HG03064 (cell line): Measurements from ENCODE around the gene SCUBE1.

Experiments
- ATAC-seq: cut with Tn5 transposase; IDR thresholded peaks from one replicate; pipeline ENCODE4 v1.9.1; 2021; ENCODE audit warnings: low read depth; ENCODE audit not compliant: unreplicated experiment

The SCUBE1 gene

DNA sequence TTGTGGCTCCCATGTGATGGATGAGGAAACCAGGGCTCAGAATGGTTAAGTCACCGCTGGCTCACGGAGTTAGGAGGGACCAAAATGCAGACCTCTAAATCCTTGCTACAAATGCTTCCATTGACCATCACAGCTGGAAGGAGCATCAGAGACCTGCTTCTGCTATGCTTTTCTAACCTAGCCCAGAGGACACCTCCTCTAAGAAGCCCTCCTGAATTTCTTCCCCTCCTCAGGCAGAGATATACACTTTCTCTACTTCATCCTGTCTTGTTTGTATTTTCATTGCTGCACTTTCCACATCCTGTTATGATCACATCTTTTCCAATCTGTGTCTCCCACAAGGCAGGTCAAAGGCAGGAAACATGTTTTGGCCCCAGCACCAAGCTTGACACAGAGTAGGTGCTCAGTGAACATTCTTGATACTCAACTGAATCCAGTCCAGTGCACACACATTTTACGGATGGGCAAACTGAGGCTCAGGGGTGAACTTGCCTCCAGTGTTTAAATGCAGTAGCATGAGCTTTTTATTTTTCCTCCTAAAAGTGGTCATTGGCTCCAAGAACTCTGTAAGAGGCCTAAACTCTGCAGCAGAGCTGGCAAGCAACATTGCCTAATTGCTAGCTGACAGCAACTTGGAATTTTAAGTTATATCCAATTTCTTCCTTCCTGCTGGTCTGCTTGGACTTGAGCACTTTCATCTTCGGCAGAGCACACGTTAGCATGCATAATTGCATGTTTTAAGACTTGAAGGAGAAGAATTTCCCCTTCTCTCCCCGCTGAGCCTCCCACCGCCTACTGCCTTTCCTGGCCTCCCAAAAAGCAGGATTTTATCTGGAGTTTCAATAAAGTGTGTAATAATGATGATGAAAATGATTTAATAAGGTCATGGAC lies 12.7 kb downstream of the SCUBE1 start:
- ATAC-seq, result no peak

GRCh38 chr22:43329061-43329460 lies 14.1 kb downstream of the SCUBE1 start:
- no peak for ATAC-seq

DNA sequence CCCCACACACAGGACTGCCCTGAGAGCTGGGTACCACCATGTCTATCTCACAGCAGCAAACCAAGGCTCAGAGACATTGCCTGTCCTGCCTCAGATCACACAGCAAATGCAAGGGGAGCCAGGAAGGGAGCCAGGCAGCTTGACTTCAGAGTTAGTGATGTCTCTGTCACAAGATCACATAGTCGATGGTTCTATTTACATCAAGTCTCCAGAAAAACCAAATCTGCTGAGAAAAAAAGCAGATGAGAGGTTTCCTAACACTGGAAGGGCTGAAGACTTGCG lies 16.1 kb downstream of the SCUBE1 start:
- no peak for ATAC-seq

DNA sequence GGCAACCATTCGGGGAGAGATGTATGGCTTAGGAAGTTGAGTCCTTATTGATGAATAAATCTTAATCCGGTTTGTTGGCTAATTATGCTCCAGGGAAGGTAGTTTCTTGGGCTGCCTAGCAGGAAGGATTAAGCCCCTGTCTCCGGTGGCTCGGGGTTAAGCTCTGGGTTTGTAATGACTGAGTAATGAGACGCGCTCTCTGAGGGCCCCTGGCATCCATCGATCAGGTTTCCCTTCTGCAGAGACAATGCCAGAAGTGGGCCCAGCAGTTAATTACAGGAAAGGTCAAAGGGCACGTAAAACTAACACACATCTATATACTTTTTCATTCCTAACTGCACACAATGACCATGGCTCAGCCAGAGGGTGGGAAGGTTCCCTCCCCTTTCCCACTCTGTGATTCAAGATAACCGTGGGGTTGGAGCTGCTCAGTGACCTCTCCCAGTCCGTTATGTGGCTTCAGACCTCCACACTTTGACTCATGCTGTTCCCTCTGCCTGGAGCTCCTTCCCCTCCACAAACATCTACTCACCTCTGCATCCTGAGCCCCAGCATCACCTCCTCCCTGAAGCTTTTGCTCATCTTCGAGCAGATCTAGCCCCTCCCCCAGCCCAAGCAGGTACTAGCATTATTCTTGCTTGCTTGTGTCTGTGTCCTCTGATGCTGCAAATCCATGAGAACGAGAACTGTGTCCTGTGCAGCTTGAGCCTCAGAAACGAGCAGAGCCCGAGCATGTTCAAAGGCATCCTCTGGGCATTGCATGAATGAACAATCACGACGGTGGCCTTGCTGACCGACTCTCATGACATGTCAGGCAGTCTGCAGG lies 16.6 kb downstream of the SCUBE1 start:
- ATAC-seq, result no peak

GRCh38 chr22:43325176-43325575 lies 18.0 kb downstream of the SCUBE1 start:
- ATAC-seq, result no peak

- no peak for ATAC-seq
Observed at GRCh38 chr22:43320943-43321900, 21.9 kb downstream of the SCUBE1 start.

GRCh38 chr22:43319661-43320486 lies 23.3 kb downstream of the SCUBE1 start:
- no peak for ATAC-seq

- ATAC-seq, result no peak
Observed at GRCh38 chr22:43317239-43317638, 25.9 kb downstream of the SCUBE1 start.

GRCh38 chr22:43315687-43316217 lies 27.4 kb downstream of the SCUBE1 start:
- ATAC-seq, result no peak

DNA sequence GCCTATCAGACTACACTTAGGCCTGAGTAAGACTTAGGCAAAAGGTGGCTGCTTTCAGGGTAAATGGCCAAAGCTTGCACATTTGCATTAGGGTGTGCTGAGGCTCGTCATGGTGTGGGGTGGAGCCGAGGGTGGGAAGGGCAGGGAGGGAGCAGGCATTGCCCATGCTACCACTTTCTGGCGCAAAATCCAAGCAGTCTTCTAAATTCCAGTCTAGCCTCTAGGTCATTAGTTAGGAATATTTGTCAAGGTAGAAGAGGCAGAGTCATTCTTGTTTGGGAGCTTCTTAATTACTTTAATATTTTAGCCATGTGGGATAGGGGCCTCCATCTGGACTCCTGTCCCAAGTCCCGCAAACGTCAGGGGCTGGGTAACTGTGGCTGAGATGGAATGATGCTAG lies 28.6 kb downstream of the SCUBE1 start:
- no peak for ATAC-seq

- ATAC-seq, result no peak
Observed at GRCh38 chr22:43313890-43314474, 29.2 kb downstream of the SCUBE1 start.

- no peak for ATAC-seq
Observed at GRCh38 chr22:43313244-43313889, 29.8 kb downstream of the SCUBE1 start.

- ATAC-seq, result no peak
Observed at GRCh38 chr22:43312608-43313007, 30.6 kb downstream of the SCUBE1 start.

- ATAC-seq, result no peak
Observed at GRCh38 chr22:43310798-43311197, 32.4 kb downstream of the SCUBE1 start.

DNA sequence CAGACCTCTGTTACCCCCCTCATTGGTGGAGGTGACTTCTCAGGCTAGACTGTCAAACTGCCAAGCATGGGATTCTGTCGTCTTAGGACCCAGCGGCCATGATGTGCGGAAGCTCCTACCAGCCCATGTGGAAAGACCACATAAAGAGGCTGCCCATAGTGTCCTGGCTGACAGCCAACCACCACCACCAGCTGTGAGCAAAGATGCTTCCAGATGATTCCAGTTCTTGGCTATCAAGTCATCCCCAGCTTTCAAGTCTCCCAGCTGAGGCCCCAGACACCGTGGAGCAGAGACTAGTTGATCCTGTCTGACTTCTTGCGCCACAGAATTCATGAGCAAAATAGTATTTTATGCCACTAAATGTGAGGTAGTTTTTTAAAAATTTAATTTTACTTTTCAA lies 32.9 kb downstream of the SCUBE1 start:
- ATAC-seq, result no peak

- ATAC-seq, result no peak
Observed at GRCh38 chr22:43308836-43309235, 34.3 kb downstream of the SCUBE1 start.

DNA sequence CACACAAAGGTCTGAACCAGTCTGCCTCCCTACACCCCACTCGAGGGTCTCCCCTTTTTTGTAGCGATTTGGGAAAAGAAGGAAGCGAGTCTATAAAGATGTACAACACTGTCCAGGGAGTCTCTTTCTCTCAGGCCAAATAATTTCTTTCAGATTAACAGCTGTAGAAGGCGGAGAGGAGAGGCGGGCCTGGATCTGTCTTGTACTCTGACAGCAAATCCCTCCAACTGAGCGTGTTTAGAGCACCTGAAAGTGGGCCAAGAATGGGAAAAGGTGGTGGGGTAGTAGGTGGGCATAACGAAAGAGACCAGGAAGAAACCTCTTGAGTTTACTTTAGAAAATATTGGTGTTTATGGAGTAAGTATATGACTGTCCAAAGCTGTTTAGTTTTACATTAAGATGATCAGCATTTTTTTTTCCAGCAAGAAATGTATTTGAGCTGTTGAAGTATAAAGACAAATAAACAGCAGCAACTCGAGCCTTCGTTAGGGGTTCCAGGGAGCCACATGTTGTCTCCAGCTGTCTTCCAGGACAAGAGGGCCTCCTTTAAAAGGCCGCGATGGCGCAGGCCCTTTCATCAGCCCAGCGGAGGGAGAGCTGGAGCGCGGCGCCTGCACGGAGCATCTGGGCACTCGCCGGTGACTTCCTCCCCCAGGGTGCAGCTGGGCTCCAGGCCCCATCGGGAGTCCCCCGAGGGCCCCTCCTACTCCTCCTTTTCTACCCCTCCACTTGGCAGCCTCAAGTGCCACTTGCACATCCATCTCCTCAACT lies 34.9 kb downstream of the SCUBE1 start:
- ATAC-seq, result no peak

DNA sequence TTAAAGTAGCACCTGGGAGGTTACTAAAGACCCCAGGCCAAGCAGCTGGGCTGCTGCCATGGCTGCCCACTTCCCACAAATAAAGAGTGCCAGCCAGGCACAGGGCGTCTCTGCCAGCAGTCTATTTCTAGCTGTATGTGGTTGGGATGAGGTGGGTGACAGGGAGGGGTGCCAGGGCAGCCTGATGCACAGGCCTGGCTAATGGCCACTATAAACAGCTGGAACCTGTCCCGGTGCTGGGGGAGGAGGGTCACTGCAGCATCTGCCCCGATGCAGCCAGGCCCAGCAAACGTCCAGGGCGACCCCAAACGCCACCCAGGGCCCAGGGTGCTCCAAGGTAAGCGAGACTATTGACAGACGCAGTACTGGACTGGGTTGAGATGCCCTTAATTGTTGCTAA lies 37.4 kb downstream of the SCUBE1 start:
- no peak for ATAC-seq
